ENCODE results near the gene MED10. TPM values are rescaled to one million over a fixed set of nuclear protein-coding genes. Genes with fewer than 3 reads are reported as not detected.

MED10 gene
- total RNA-seq, 2 experiments from 2014 or later: 48.5 to 48.8 TPM

DNA sequence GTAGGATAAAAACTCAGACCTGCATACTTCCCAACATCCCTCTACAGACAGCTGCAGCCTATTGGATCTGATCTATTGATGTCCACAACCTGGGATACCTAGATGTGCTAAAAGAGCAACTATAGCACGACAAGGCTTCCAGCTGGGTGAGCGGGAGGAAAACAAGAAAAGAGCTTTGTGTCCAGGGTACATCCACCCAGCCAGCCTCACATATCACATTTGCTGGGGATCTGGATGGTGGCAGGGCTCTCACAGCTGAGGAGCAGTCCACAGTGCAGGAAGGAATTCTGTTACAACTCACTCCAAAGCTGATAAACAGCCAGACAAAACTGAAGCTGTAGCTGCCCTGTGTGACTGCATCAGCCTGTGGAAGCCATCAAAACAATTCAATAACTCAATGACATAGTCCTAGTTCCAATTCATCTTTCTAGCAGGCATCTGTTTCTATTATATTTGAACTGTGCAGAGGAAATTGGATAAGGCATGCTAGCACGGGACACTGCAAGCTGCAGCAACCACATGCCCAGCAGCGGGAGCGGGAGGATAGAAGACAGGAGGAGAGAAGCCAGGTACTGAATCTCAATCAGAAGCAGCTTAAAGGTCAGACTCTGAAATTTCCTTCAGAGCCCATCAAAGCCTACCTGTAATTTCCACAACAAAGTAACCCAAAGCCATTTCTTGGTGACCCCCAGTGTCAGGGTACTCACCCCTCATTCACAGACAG, 45.0 kb downstream of the MED10 start:
- peaks cover 7% of the 10 kb centered on the region for H3K36me3 Mint-ChIP-seq (ENCODE audit: low read depth)
- DNase-seq (no peak), ATAC-seq (no peak)
- peaks cover 17% of the 10 kb centered on the region for H3K9me3 Mint-ChIP-seq
- no peak overlapping the region for H3K27ac Mint-ChIP-seq
- H3K4me1 Mint-ChIP-seq (ENCODE audit: low read depth): no peaks in the 10 kb centered on the region
- H3K27me3 Mint-ChIP-seq: no peaks in the 10 kb centered on the region
- ChIA-PET CTCF (no interaction called here), POLR2A (no interaction called here)
- intact Hi-C loops (cut with micrococcal nuclease): no loop called here
- no peak overlapping the region for H3K4me3 Mint-ChIP-seq
- TF ChIP-seq, protein P1, sequence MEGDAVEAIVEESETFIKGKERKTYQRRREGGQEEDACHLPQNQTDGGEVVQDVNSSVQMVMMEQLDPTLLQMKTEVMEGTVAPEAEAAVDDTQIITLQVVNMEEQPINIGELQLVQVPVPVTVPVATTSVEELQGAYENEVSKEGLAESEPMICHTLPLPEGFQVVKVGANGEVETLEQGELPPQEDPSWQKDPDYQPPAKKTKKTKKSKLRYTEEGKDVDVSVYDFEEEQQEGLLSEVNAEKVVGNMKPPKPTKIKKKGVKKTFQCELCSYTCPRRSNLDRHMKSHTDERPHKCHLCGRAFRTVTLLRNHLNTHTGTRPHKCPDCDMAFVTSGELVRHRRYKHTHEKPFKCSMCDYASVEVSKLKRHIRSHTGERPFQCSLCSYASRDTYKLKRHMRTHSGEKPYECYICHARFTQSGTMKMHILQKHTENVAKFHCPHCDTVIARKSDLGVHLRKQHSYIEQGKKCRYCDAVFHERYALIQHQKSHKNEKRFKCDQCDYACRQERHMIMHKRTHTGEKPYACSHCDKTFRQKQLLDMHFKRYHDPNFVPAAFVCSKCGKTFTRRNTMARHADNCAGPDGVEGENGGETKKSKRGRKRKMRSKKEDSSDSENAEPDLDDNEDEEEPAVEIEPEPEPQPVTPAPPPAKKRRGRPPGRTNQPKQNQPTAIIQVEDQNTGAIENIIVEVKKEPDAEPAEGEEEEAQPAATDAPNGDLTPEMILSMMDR (IDR thresholded peaks at IDR 0.05): no peak

DNA sequence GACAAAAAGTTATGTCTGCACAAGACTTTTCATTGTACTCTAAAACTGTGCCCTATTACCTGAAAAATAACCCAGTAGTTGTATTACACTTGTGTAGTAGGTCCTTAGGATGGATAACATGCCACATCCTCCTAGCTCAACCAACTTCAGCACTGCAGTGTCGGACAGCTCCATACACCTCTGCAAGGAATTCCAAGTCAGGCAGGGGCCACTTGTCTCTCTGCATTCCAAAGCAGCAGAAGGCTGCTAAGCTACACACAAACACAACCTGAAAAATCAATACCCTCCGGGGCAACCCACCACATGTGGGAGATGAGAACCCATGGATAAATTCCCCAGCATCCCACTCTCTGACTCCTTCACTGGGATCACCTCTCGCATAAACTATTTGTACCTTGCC, 50.2 kb downstream of the MED10 start:
- Mint-ChIP-seq H3K4me3 (no peak overlapping the region), H3K27ac (no peak overlapping the region), H3K27me3 (no peaks in the 10 kb centered on the region), H3K36me3 (ENCODE audit: low read depth) (peaks cover 7% of the 10 kb centered on the region), H3K9me3 (peaks cover 19% of the 10 kb centered on the region), H3K4me1 (ENCODE audit: low read depth) (no peaks in the 10 kb centered on the region)
- no peak for ATAC-seq
- ChIA-PET CTCF (no interaction called here), POLR2A (no interaction called here)
- DNase-seq: peak; percentile 36
- TF ChIP-seq, protein P1 (IDR thresholded peaks at IDR 0.05): no peak
- intact Hi-C loops (cut with micrococcal nuclease): no loop called here

DNA sequence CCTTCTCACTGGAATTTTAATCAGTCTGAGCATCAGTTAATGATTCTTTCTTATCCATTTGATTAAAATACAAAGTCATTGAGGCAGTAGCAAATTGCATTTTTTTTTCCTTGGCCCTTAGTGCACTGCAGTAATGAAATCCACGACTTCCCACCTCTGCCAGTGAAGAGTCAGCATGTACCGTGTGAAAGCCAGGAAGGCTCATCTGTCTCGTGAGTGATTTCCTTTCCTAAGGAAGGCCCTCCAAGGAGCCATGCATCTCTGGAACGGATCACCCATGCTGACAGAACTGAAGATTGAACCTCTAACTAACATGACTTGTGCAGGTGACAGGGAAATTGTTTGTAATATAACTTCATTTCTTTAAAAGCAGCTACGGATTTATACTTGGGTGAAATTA, 51.6 kb downstream of the MED10 start:
- ChIA-PET CTCF (no interaction called here), POLR2A (no interaction called here)
- Mint-ChIP-seq H3K4me1 (ENCODE audit: low read depth) (no peaks in the 10 kb centered on the region), H3K27ac (no peak overlapping the region), H3K4me3 (no peak overlapping the region), H3K9me3 (peaks cover 22% of the 10 kb centered on the region), H3K36me3 (ENCODE audit: low read depth) (peaks cover 7% of the 10 kb centered on the region), H3K27me3 (no peaks in the 10 kb centered on the region)
- DNase-seq (no peak), ATAC-seq (no peak)
- TF ChIP-seq, protein P1 (IDR thresholded peaks at IDR 0.05): no peak
- intact Hi-C loops (cut with micrococcal nuclease): no loop called here

DNA sequence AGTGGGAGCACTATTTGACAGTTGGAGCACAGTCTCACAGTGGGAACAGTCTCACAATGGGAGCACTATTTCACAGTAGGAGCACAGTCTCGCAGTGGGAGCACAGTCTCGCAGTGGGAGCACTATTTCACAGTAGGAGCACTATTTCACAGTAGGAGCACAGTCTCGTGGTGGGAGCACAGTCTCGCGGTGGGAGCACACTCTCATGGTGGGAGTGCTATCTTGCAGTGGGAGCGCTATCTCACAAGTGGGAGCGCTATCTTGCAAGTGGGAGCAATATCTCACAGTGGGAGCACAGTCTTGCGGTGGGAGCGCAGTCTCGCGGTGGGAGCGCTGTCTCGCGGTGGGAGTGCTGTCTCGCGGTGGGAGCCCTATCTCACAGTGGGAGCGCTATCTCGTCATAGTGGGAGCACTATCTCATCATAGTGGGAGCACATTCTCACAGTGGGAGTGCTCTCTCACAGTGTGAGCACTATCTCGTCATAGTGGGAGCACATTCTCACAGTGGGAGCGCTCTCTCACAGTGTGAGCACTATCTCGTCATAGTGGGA, 56.1 kb downstream of the MED10 start:
- Mint-ChIP-seq H3K27ac (no peak overlapping the region), H3K4me1 (ENCODE audit: low read depth) (no peaks in the 10 kb centered on the region), H3K36me3 (ENCODE audit: low read depth) (no peaks in the 10 kb centered on the region), H3K27me3 (no peaks in the 10 kb centered on the region), H3K9me3 (peaks cover 6% of the 10 kb centered on the region), H3K4me3 (no peak overlapping the region)
- intact Hi-C loops (cut with micrococcal nuclease): no loop called here
- ChIA-PET POLR2A (interaction anchor here (0.5 kb wide), 1 partner anchor 886 kb away, joined by 3 read pairs; no protein-coding TSS in a partner anchor), CTCF (no interaction called here)
- TF ChIP-seq, protein P1 (IDR thresholded peaks at IDR 0.05): no peak
- DNase-seq: no peak
- ATAC-seq: no peak

Other genes starting within 250 kb of the MED10 start
- gene UBE2QL1, start 70.3 kb upstream of the MED10 start, total RNA-seq: not detected